ENCODE measurements around the gene KRTAP10-1. TPM values are rescaled to one million over a fixed set of nuclear protein-coding genes. Genes with fewer than 3 reads are reported as not detected.

Gene KRTAP10-1
- total RNA-seq, 1 experiment from 2014 or later = not detected

DNA sequence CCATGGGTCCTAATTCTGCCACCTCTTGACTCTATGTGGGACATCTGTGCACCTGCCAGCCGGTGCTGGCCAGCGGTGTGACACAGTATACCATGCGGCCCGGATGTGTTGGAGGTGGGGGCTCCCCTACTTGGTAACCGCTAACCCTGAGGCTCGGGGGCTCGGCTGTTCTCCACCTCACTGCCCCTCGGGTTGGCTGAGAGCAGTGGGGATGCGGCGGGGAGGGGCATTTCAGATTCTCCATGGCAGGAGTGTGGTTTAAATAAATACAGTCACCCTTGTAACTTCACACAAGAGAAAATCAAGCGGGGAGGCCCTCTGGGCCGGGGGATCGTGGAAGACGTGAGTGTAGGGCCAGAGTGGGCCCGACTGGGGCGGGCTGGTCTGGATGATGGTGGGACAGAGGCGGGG, 11.0 kb downstream of the KRTAP10-1 start:
- Histone ChIP-seq H2BK5ac (ENCODE audit: insufficient read length, low read length) (no peak overlapping the region), H3K9ac (ENCODE audit: extremely low read depth, insufficient read length, low read length) (no peak overlapping the region), H3K27ac (ENCODE audit: insufficient read length, low read depth, low read length) (no peak overlapping the region), H3K79me2 (ENCODE audit: insufficient read depth, low read length) (no peaks in the 10 kb centered on the region), H3K27me3 (ENCODE audit: insufficient read depth, low read length) (no peaks in the 10 kb centered on the region), H4K5ac (ENCODE audit: insufficient read length, low read depth, low read length) (no peak overlapping the region), H3K79me1 (ENCODE audit: insufficient read depth, low read depth, low read length, poor library complexity, severe bottlenecking) (no peaks in the 10 kb centered on the region), H2BK20ac (ENCODE audit: low read depth, low read length, poor library complexity, severe bottlenecking) (no peak overlapping the region), H2BK120ac (ENCODE audit: low read depth, low read length, poor library complexity, severe bottlenecking) (no peak overlapping the region), H3K9me3 (ENCODE audit: control insufficient read depth, low read depth, low read length) (no peaks in the 10 kb centered on the region), H4K91ac (ENCODE audit: insufficient read length, low read depth, low read length) (no peak overlapping the region), H3K23me2 (ENCODE audit: insufficient read length, low read depth, low read length, poor library complexity, severe bottlenecking) (no peaks in the 10 kb centered on the region), H4K20me1 (ENCODE audit: control insufficient read depth, insufficient read depth, insufficient read length) (no peaks in the 10 kb centered on the region), H3K4me2 (ENCODE audit: insufficient read depth, insufficient read length, low read length) (no peak overlapping the region), H3K4me1 (ENCODE audit: insufficient read depth, low read length) (no peaks in the 10 kb centered on the region; the same call in 1 of the 2 replicates), H3K14ac (ENCODE audit: insufficient read depth, low read length) (no peak overlapping the region), H3T11ph (ENCODE audit: low read length) (no peak overlapping the region), H3K56ac (ENCODE audit: insufficient read length, low read depth, low read length) (no peak overlapping the region), H2AK5ac (ENCODE audit: insufficient read length, low read length) (no peak overlapping the region), H4K8ac (replicated peaks; ENCODE audit: insufficient read length, low read depth, low read length) (no peak overlapping the region), H2BK15ac (ENCODE audit: low read depth, low read length) (no peak overlapping the region), H3K23ac (ENCODE audit: insufficient read length, low read depth, low read length) (no peak overlapping the region), H3K18ac (ENCODE audit: insufficient read length, low read depth, low read length) (no peak overlapping the region), H2BK12ac (ENCODE audit: insufficient read length, low read depth, low read length) (no peak overlapping the region), H2AFZ (ENCODE audit: low read length) (no peak overlapping the region), H3K4ac (ENCODE audit: low read depth, low read length) (no peak overlapping the region)
- TF ChIP-seq, protein P1, sequence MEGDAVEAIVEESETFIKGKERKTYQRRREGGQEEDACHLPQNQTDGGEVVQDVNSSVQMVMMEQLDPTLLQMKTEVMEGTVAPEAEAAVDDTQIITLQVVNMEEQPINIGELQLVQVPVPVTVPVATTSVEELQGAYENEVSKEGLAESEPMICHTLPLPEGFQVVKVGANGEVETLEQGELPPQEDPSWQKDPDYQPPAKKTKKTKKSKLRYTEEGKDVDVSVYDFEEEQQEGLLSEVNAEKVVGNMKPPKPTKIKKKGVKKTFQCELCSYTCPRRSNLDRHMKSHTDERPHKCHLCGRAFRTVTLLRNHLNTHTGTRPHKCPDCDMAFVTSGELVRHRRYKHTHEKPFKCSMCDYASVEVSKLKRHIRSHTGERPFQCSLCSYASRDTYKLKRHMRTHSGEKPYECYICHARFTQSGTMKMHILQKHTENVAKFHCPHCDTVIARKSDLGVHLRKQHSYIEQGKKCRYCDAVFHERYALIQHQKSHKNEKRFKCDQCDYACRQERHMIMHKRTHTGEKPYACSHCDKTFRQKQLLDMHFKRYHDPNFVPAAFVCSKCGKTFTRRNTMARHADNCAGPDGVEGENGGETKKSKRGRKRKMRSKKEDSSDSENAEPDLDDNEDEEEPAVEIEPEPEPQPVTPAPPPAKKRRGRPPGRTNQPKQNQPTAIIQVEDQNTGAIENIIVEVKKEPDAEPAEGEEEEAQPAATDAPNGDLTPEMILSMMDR (conservative IDR thresholded peaks at IDR 0.05) = no peak
- no peak overlapping the region for H3K4me3 Mint-ChIP-seq
- peak; percentile 18 for DNase-seq
- no CpG with 5 or more reads among the region's 17 CpGs for WGBS (ENCODE audit: extremely low coverage, insufficient read length, low lambda C conversion rate)
- peaks cover 2 to 8% of the 10 kb centered on the region in 2 experiments; a peak in 3 of 4 replicates for H3K4me1 Mint-ChIP-seq
- no peaks in the 10 kb centered on the region; a peak in 1 of 7 replicates for H3K36me3 Mint-ChIP-seq (ENCODE audit: insufficient read depth in 1 of 3, low read depth in 3 of 3)
- H3K27ac Mint-ChIP-seq = no peak overlapping the region
- H3K27me3 Mint-ChIP-seq (ENCODE audit: low read depth) = peaks cover 7% of the 10 kb centered on the region
- no peaks in the 10 kb centered on the region for H3K9me3 Mint-ChIP-seq
